Inflammatory macrophage treated with lipopolysaccharide for 1 hour (primary cell): ENCODE measurements around the gene ZNF500.
A peak's percentile ranks its signal among the peaks of the same experiment; 100 is the strongest.

ENCODE experiments used
- DNase-seq, 2 donors: peaks; one replicate each; pipeline ENCODE4 v3.0.0-alpha.2; 2020 to 2022

ZNF500 gene

GRCh38 chr16:4766875-4767628 lies at the start of gene ZNF500:
TSS of gene ZNF500 (minus strand) at chr16:4767162. CDS start at chr16:4765978, 1,184 bp downstream.
- DNase-seq = peak; percentile 93 to 99

- DNase-seq = no peak
These were observed 47.7 kb upstream of the ZNF500 start for GRCh38 chr16:4814542-4815173.

GRCh38 chr16:4814046-4814445 lies 47.1 kb upstream of the ZNF500 start:
- DNase-seq = no peak

- no peak for DNase-seq
These were observed 46.5 kb upstream of the ZNF500 start for GRCh38 chr16:4813251-4814003.

DNA sequence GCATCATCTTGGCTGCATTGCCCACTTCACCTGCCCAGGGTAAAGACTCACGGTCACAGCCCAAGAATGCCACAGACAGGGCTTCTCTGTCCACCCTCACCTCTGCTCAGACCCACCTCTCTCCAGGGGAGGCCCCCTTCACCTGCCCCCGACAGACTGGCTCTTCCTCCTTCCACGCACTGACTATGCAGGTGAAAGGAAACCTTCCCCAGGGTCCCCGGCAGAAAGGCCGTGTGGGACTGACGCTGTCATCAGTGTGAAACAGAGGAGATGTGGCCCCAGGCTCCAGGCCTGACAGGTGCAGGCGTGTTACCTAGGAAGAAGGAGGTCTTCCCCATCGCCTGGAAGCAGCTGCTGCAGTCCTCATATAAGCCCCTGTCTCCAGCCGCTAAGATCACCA lies 44.8 kb upstream of the ZNF500 start:
- no peak for DNase-seq

DNA sequence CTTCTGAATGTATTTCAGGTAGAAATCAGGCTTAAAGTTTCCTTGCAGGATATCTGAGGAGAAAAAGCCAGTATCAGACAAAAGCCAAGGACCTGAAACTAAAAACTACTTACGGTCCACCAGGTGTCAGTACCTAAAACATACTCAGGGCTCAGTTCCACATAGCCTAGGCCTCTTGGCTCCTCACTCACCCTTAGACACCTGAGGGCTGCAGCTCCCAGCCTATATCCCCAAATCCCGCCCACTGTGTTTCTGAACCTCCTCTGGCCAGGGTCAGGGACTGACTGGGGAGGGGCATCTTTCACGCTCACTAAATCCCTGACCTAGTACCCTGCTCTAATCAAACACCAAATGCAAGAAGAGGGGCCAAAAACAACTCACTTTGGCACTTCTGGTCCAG lies 44.3 kb upstream of the ZNF500 start:
- DNase-seq = no peak

GRCh38 chr16:4806280-4806679 lies 39.3 kb upstream of the ZNF500 start:
- no peak for DNase-seq

DNA sequence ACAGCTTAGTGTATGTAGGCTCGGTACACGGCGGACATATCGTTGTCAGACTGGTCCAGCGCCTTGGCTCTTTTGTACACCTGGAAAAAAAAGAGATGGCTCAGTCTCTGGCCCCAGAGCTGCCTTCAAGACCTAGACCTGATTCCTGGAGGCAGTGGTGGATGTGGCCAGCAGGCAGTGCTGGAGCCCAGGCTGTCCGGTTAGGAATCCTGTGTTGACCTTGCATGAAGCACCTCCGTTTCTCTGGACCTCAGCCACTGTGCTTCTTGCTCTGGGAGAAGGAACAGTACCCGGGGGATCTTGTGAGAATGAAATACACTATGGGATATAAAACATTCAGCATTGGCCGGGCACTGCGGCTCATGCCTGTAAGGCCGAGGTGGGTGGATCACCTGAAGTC lies 38.3 kb upstream of the ZNF500 start:
- DNase-seq = no peak

GRCh38 chr16:4803898-4804762 lies 37.2 kb upstream of the ZNF500 start:
- no peak for DNase-seq

- DNase-seq = peak; percentile 58 to 63
These were observed 36.5 kb upstream of the ZNF500 start for GRCh38 chr16:4803401-4803844.

DNA sequence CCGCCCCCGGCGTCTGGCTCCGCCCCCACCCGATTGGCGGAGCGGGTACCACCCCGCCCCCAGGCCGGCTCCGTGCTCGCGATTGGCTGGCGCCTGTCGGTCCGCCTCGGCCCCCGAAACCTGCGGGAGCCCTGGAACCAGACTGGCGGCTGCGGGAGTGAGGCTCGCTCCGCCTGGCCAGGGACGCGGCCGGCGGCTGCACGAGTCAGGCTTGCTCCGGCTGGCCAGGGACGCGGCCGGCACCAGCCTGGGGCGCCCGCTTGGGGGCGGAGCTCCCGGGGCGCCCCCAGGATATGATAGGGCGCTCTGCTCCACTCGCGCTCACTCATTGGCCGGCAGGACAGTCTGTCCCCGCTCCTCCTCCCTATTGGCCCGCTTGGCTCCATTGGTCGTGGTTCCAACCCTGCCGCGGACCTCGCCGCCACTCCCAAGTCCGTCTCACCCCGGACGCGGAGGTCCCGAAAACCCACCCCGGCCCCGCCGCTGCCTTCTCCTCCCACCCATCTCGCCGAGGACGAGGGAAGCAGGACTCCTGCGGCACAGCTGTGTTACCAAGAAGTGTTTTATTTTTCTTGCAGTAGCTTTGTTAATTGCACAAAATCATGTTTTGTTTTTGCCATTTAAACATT lies 35.8 kb upstream of the ZNF500 start:
- peak; percentile 89 to 90 for DNase-seq

- peak; percentile 6 to 13 for DNase-seq
These were observed 35.1 kb upstream of the ZNF500 start, which contains the start of gene ROGDI for GRCh38 chr16:4801962-4802658. TSS of gene ROGDI (minus strand) at chr16:4802633. CDS start at chr16:4802571, 62 bp downstream.

GRCh38 chr16:4801051-4801961 lies 34.3 kb upstream of the ZNF500 start:
- no peak for DNase-seq

GRCh38 chr16:4800290-4801041 lies 33.5 kb upstream of the ZNF500 start:
- DNase-seq = peak; percentile 13 to 35

GRCh38 chr16:4799171-4799855 lies 32.4 kb upstream of the ZNF500 start:
- DNase-seq = no peak

- DNase-seq = no peak
These were observed 31.5 kb upstream of the ZNF500 start for GRCh38 chr16:4798456-4798855.

GRCh38 chr16:4797805-4798252 lies 30.9 kb upstream of the ZNF500 start:
- no peak for DNase-seq

DNA sequence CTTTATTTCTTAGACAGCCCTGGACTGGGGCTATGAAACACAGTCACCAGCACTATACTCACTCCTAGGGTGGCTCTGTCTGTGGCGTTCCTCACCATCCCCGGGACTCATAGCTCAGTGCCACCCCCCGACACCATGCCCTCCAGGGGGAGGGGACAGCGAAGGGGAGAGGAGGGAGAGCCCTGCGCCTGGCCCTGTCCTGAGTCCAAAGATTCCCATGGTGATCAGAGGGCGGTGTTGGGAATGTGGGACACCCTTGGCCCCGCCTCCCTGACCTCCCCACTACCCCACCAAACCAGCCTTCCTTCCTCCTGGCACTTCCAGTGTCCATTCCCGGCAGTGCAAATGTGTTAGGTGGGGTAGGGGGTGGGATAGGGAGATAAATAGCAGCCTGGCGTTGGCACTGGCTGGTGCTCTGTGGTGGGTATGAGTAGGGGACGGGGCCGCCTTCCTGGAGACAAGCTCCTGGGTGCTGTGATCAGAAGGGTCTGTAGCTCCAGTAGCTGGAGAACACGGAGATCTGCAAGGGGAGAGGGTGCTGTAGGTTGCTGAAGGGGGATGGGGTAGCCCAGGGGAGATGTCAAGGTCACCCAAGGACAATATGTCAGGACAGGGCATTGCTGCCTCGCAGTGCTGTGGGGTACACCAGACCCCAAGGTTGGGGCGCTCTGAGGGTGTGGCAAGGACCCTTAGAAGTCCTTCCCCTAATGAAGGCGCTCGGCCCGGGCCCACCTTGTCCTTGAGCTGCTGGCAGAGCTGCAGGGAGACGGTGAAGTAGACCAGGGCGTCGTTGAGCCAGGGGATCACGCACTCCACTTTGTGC lies 30.2 kb upstream of the ZNF500 start:
- no peak for DNase-seq
